Pancreas (tissue), 10 donors: Measurements from ENCODE around the gene TMEM63B. TPM values are rescaled to one million over a fixed set of nuclear protein-coding genes. Genes with fewer than 3 reads are reported as not detected.
A peak's percentile ranks its signal among the peaks of the same experiment; 100 is the strongest.

ENCODE experiments used
- ATAC-seq, 4 donors: fragments of 200-7000 bp; cut with Tn5 transposase; one replicate each; pipeline versions ENCODE4 v1.8.0 to v1.9.1; 2020; ENCODE audit warnings: mild to moderate bottlenecking in 4 of 4, moderate library complexity in 4 of 4
- DNase-seq, 6 donors: peaks; one replicate each; pipeline ENCODE4 v3.0.0-alpha.2; 2020
- FAIRE-seq: peaks from 2 replicates; lab custom pipeline; 2012; peaks lifted over from hg19 to GRCh38; lab: Jason Lieb, UNC
- H3K27ac ChIP-seq, 4 donors: fragments of 200-600 bp; sonication (generic); 1 replicate in 3 of 4; 2 replicates in 1 of 4; pipeline versions ENCODE4 v1.5.0 to v1.8.0; 2020
- H3K27me3 ChIP-seq, 4 donors: fragments of 200-600 bp; one replicate each; pipeline ENCODE4 v1.8.0; 2021
- H3K36me3 ChIP-seq, 3 donors: fragments of 200-600 bp; sonication (generic) in 1 of 3; one replicate each; pipeline versions ENCODE4 v1.5.0 to v1.8.0; 2020 to 2021
- H3K4me1 ChIP-seq, 3 donors: fragments of 200-600 bp; one replicate each; pipeline ENCODE4 v1.8.0; 2021
- H3K4me3 ChIP-seq, 4 donors: fragments of 200-600 bp; sonication (generic) in 2 of 4; one replicate each; pipeline versions ENCODE4 v1.5.0 to v1.8.0; 2020 to 2021
- H3K9me3 ChIP-seq, 4 donors: fragments of 200-600 bp; one replicate each; pipeline ENCODE4 v1.8.0; 2021
- WGBS, 2 donors: extraction: QIAGEN DNeasy Blood & Tissue Kit; methylation state at CpG; one replicate each; pipeline ENCODE4 v1.1.7; 2013; 5-methylcytosine and 5-hydroxymethylcytosine counted together
- intact Hi-C, 3 donors: fragments of 100-400 bp; cut with DNase I; formaldehyde crosslinking; loops; one replicate each; pipeline versions ENCODE4 v1.11.1 to v1.14.2; 2022
- polyA plus RNA-seq, 2 donors: library from polyadenylated mRNA; stranded (reverse); fragments of 200-250 nt; gene quantifications; one replicate each; pipeline ENCODE4 v1.2.3, GENCODE V29; 2013
- total RNA-seq, 6 donors: library from RNA; stranded (reverse); fragmentation: NEBNext Ultra II Directional in 4 of 6; extraction: Animal tissue kit (Norgen Biotek cat#: 25700) in 4 of 6; gene quantifications; one replicate each; pipeline versions ENCODE4 v1.2.1 to v1.2.4, GENCODE V29; 2021 to 2023
- TF ChIP-seq, protein P1 (sequence below), 4 donors: fragments of 200-600 bp; sonication (generic) in 3 of 4; IDR thresholded peaks; one replicate each; pipeline versions ENCODE4 v1.5.0 to v1.8.0; 2021; ENCODE audit warnings: antibody characterized with exemption in 4 of 4
- donor health status: healthy with polysubstance abuse.
- donor health status: DM: no; HTN: no; CAD: no; lungs with moderate emphysema.
- donor health status: DM: no; HTN: no; CAD: no.
- donor health status: control.
- donor health status: control.
- donor health status: Bipolar disorder and iron deficiency.
- donor health status: DM: yes; HTN: yes; CAD: no.
- donor health status: DM: no; HTN: no; CAD: no.
- donor health status: DM: no; HTN: no; CAD: no.
- donor health status: DM: yes; HTN: yes; CAD: no.

TMEM63B gene
- total and polyA plus RNA-seq, 8 donors: 7.2 to 19.9 (median 11.9) TPM

DNA sequence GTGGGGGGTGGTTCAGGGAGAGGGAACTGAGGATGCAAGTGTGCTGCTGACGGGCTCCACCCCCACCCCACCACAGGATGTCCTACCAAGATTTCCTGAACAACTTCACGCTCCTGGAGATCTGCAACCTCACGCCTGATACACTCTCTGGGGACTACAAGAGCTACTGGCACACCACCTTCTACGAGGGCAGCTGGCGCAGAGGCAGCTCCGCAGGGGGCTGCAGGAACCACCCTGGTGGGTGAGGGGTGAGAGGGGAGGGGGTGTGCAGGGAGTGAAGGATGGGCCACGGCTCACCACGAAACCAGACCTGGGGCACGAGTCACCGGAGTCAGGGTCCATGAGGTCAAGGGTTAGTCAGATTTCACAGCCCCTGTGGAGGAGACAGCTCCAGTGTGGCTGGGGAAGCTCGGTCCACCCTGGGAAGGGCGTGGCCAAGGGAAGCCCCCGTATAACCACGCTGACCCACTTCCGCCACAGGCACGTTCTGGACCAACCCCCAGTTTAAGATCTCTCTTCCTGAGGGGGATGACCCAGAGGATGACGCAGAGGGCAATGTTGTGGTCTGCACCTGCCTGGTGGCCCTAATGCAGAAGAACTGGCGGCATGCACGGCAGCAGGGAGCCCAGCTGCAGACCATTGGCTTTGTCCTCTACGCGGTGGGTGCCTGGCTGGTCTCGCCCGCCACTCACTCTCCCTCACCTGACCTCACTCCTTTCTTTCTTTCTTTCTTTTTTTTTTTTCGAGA lies 49.6 kb downstream of the TMEM63B start:
- Histone ChIP-seq H3K4me3 (no peak overlapping the region), H3K27ac (no peak overlapping the region)
- WGBS, 2 donors: 75 to 83% methylated on average over 24 of the region's 24 CpGs

DNA sequence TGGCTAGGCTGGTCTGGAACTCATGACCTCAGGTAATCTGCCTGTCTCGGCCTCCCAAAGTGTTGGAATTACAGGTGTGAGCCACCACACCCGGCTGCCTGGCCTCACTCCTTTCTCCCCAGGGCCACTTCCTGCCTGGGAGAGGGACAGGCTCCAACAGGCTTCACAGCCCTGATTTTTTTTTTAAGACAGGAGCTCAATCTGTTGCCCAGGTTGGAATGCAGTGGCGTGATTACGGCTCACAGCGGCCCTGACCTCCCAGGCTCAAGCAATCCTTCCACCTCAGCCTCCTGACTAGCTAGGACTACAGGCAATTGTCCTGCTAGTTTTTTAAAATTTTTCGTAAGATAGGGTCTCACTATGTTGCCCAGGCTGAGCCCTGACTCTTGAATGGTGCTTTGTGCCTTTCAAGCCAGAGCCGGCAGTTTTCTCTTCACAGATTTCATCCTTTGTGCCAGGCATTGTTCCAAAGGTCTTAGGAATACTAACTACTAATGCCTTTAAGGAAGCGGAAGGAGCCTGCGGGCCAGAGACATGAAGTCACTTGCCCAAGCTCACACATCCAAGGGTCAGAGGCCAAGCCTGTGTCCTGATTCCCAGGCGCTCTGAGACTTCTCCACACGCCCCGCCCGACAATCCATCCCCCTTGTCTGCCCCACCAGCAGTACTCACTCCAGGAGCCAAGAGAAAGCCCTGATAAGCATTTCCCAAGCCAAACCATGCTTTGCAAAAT lies 50.5 kb downstream of the TMEM63B start:
- no peak overlapping the region for H3K27ac ChIP-seq
- intact Hi-C loops: loop anchor here in 1 of 3 donors (10.0 kb wide), 1 partner anchor 157 kb away; no protein-coding TSS in a partner anchor
- no peaks in the 10 kb centered on the region for H3K4me1 ChIP-seq
- ATAC-seq (peak in 3 of 4 donors; percentile 33 to 65 (median 58)), FAIRE-seq (no peak), DNase-seq (no peak)
- H3K4me3 ChIP-seq: no peak overlapping the region
- WGBS, 2 donors: 81 to 92% methylated on average over 13 of the region's 13 CpGs
- H3K9me3 ChIP-seq: no peaks in the 10 kb centered on the region
- TF ChIP-seq, protein P1, sequence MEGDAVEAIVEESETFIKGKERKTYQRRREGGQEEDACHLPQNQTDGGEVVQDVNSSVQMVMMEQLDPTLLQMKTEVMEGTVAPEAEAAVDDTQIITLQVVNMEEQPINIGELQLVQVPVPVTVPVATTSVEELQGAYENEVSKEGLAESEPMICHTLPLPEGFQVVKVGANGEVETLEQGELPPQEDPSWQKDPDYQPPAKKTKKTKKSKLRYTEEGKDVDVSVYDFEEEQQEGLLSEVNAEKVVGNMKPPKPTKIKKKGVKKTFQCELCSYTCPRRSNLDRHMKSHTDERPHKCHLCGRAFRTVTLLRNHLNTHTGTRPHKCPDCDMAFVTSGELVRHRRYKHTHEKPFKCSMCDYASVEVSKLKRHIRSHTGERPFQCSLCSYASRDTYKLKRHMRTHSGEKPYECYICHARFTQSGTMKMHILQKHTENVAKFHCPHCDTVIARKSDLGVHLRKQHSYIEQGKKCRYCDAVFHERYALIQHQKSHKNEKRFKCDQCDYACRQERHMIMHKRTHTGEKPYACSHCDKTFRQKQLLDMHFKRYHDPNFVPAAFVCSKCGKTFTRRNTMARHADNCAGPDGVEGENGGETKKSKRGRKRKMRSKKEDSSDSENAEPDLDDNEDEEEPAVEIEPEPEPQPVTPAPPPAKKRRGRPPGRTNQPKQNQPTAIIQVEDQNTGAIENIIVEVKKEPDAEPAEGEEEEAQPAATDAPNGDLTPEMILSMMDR (IDR thresholded peaks at IDR 0.05): no peak
- no peaks in the 10 kb centered on the region for H3K27me3 ChIP-seq
- H3K36me3 ChIP-seq: no peaks in the 10 kb centered on the region

More for the DNA sequence above, 49.6 kb downstream of the TMEM63B start:
- H3K9me3 ChIP-seq: no peaks in the 10 kb centered on the region
- TF ChIP-seq, protein P1 (IDR thresholded peaks at IDR 0.05): no peak
- H3K4me1 ChIP-seq: no peaks in the 10 kb centered on the region
- FAIRE-seq (no peak), DNase-seq (no peak), ATAC-seq (no peak)
- intact Hi-C loops: loop anchor here in 1 of 3 donors (10.0 kb wide), 1 partner anchor 158 kb away; no protein-coding TSS in a partner anchor
- no peaks in the 10 kb centered on the region for H3K36me3 ChIP-seq
- H3K27me3 ChIP-seq: no peaks in the 10 kb centered on the region

- intact Hi-C loops: loop anchor here in 1 of 3 donors (10.0 kb wide), 1 partner anchor 156 kb away; no protein-coding TSS in a partner anchor
- no peak for DNase-seq
- Histone ChIP-seq H3K9me3 (no peaks in the 10 kb centered on the region), H3K27ac (no peak overlapping the region), H3K27me3 (no peaks in the 10 kb centered on the region), H3K4me3 (no peak overlapping the region), H3K4me1 (no peaks in the 10 kb centered on the region), H3K36me3 (no peaks in the 10 kb centered on the region)
- TF ChIP-seq, protein P1 (IDR thresholded peaks at IDR 0.05): no peak
- WGBS, 2 donors: 84 to 86% methylated on average over 8 to 9 of the region's 9 CpGs
- FAIRE-seq: no peak
- ATAC-seq: no peak
Observed at GRCh38 chr6:44178424-44179071, 51.2 kb downstream of the TMEM63B start.

- H3K4me3 ChIP-seq: no peak overlapping the region
- no peaks in the 10 kb centered on the region for H3K4me1 ChIP-seq
- DNase-seq: no peak
- ATAC-seq: no peak
- 39 to 47% methylated on average over 4 of the region's 4 CpGs for WGBS, 2 donors
- H3K27ac ChIP-seq: no peak overlapping the region
- intact Hi-C loops: loop anchor here in 1 of 3 donors (10.0 kb wide), 1 partner anchor 156 kb away; no protein-coding TSS in a partner anchor
- FAIRE-seq: no peak
- TF ChIP-seq, protein P1 (IDR thresholded peaks at IDR 0.05): no peak
- H3K9me3 ChIP-seq: no peaks in the 10 kb centered on the region
- no peaks in the 10 kb centered on the region for H3K27me3 ChIP-seq
- no peaks in the 10 kb centered on the region for H3K36me3 ChIP-seq
Observed at GRCh38 chr6:44179072-44179536, 51.8 kb downstream of the TMEM63B start.
